Transverse colon (tissue), 4 donors: ENCODE results near the gene ZMIZ2. TPM values are rescaled to one million over a fixed set of nuclear protein-coding genes. Genes with fewer than 3 reads are reported as not detected.

Source experiments
- DNase-seq: peaks from one replicate; pipeline ENCODE4 v3.0.0-alpha.2; 2019
- H3K27ac ChIP-seq, 4 donors: fragments of 200-600 bp; sonication (generic); 2 replicates each; pipeline ENCODE4 v1.5.1; 2016 to 2018; ENCODE audit warnings: inconsistent platforms in 4 of 4
- H3K27me3 ChIP-seq: fragments of 200-600 bp; sonication (generic); 2 replicates; pipeline ENCODE4 v1.5.1; 2017; ENCODE audit warnings: inconsistent platforms
- H3K36me3 ChIP-seq, 4 donors: fragments of 200-600 bp; sonication (generic); 2 replicates each; pipeline ENCODE4 v1.5.1; 2017 to 2019; ENCODE audit warnings: inconsistent platforms in 4 of 4
- H3K4me1 ChIP-seq, 4 donors: fragments of 200-600 bp; sonication (generic); 2 replicates each; pipeline ENCODE4 v1.5.1; 2017 to 2020; ENCODE audit warnings: inconsistent platforms in 4 of 4
- H3K4me3 ChIP-seq, 4 donors: fragments of 200-600 bp; sonication (generic); 1 replicate in 1 of 4; 2 replicates in 3 of 4; pipeline versions ENCODE4 v1.5.1 to v1.6.1; 2017 to 2019; ENCODE audit warnings: inconsistent platforms in 4 of 4
- H3K9me3 ChIP-seq, 2 donors: fragments of 200-600 bp; sonication (generic); 2 replicates each; pipeline ENCODE4 v1.5.1; 2017 to 2019; ENCODE audit warnings: inconsistent platforms in 2 of 2
- EP300 ChIP-seq: sonication (generic); formaldehyde crosslinking; IDR thresholded peaks from one replicate; pipeline ENCODE4 v1.6.1; 2017; ENCODE audit warnings: antibody characterized with exemption, low read depth
- POLR2A ChIP-seq: fragments of 450-650 bp; IDR thresholded peaks from one replicate; pipeline ENCODE4 v1.6.1; 2016; ENCODE audit warnings: antibody characterized with exemption, mild to moderate bottlenecking, moderate library complexity
- POLR2AphosphoS5 ChIP-seq, 3 donors: sonication (generic); formaldehyde crosslinking; IDR thresholded peaks; one replicate each; pipeline ENCODE4 v1.6.1; 2016; ENCODE audit warnings: antibody characterized with exemption in 3 of 3
- WGBS, 2 donors: methylation state at CpG; one replicate each; pipeline ENCODE4 v1.1.5; 2018; ENCODE audit warnings: low coverage in 1 of 2; 5-methylcytosine and 5-hydroxymethylcytosine counted together
- in situ Hi-C, 4 donors: fragments of 200-750 bp; cut with MboI; loops; one replicate each; pipeline versions ENCODE4 v1.15.0 to v1.15.1; 2017; ENCODE audit warnings: low sequenced_read_pairs in 3 of 4, low pct_ligation_motif_present in 1 of 4, low pct_unique_long_range_greater_than_20kb in 1 of 4
- intact Hi-C: fragments of 100-400 bp; cut with DNase I; formaldehyde crosslinking; loops from one replicate; pipeline ENCODE4 v1.15.1; 2023; ENCODE audit warnings: low total_unique reads
- total RNA-seq, 4 donors: library from RNA; depleted of rRNA; stranded (reverse); fragments of >200 nt; gene quantifications; one replicate each; pipeline ENCODE4 v1.1.0, GENCODE V29; 2016
- TF ChIP-seq, protein P1 (sequence below), 5 experiments: fragments of 200-600 bp in 3 of 5; fragments of 450-650 bp in 2 of 5; sonication (generic) in 3 of 5; IDR thresholded peaks; 1 replicate in 2 of 5; 2 replicates in 3 of 5; pipeline ENCODE4 v1.5.1; 2016 to 2017; ENCODE audit warnings: antibody characterized with exemption in 5 of 5, inconsistent platforms in 3 of 5, mild to moderate bottlenecking in 2 of 5, moderate library complexity in 1 of 5

ZMIZ2 gene
- total RNA-seq, 4 donors from 2014 or later, result 40.6 to 92.7 (median 69.3) TPM

DNA sequence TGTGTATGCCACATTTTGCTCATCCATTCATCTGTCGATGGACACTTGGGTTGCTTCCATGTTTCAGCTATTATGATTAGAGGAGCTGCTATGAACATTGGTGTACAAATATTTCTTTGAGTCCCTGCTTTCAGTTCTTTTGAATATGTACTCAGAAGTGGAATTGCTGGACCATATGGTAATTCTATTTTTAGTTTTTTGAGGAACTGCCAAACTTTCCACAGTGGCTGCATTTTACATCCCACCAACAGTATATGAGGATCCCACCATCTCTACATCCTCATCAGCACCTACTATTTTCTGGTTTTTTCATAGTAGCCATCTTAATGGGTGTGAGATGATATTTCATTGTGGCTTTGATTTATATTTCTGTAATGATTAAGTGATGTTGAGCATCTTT, 44.7 kb upstream of the ZMIZ2 start:
- H3K9me3 ChIP-seq, result no peaks in the 10 kb centered on the region
- 87 to 92% methylated on average over 1 of the region's 1 CpG for WGBS, 2 donors
- H3K27ac ChIP-seq, result no peak overlapping the region
- peaks cover 0 to 57% (median 27%) of the 10 kb centered on the region in 4 donors for H3K36me3 ChIP-seq
- in situ Hi-C loops (no loop called here), intact Hi-C loops (no loop called here)
- no peaks in the 10 kb centered on the region for H3K27me3 ChIP-seq
- no peaks in the 10 kb centered on the region for H3K4me1 ChIP-seq
- DNase-seq, result no peak
- H3K4me3 ChIP-seq, result no peak overlapping the region
- TF ChIP-seq POLR2A, result no peak
- no peak for TF ChIP-seq POLR2AphosphoS5 (IDR thresholded peaks at IDR 0.05)
- TF ChIP-seq, protein P1, sequence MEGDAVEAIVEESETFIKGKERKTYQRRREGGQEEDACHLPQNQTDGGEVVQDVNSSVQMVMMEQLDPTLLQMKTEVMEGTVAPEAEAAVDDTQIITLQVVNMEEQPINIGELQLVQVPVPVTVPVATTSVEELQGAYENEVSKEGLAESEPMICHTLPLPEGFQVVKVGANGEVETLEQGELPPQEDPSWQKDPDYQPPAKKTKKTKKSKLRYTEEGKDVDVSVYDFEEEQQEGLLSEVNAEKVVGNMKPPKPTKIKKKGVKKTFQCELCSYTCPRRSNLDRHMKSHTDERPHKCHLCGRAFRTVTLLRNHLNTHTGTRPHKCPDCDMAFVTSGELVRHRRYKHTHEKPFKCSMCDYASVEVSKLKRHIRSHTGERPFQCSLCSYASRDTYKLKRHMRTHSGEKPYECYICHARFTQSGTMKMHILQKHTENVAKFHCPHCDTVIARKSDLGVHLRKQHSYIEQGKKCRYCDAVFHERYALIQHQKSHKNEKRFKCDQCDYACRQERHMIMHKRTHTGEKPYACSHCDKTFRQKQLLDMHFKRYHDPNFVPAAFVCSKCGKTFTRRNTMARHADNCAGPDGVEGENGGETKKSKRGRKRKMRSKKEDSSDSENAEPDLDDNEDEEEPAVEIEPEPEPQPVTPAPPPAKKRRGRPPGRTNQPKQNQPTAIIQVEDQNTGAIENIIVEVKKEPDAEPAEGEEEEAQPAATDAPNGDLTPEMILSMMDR (IDR thresholded peaks at IDR 0.05), result no peak
- no peak for TF ChIP-seq EP300

DNA sequence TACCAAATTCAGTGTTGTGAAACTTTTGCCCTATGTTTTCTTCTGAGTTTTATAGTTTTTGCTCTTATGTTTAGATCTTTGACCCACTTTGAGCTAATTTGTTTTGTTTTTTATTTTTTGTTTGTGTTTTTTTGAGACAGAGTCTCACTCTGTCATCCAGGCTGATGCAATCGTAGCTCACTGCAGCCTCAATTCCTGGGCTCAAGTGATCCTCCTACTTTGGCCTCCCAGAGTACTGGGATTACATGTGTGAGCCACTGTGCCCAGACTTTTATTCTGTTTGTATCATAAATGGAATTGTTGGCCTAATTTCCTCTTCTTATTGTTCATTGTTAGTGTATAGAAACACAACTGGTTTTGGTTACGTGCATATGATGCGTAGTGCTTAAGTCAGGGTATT, 43.2 kb upstream of the ZMIZ2 start:
- H3K36me3 ChIP-seq, result peaks cover 0 to 53% (median 22%) of the 10 kb centered on the region in 4 donors

DNA sequence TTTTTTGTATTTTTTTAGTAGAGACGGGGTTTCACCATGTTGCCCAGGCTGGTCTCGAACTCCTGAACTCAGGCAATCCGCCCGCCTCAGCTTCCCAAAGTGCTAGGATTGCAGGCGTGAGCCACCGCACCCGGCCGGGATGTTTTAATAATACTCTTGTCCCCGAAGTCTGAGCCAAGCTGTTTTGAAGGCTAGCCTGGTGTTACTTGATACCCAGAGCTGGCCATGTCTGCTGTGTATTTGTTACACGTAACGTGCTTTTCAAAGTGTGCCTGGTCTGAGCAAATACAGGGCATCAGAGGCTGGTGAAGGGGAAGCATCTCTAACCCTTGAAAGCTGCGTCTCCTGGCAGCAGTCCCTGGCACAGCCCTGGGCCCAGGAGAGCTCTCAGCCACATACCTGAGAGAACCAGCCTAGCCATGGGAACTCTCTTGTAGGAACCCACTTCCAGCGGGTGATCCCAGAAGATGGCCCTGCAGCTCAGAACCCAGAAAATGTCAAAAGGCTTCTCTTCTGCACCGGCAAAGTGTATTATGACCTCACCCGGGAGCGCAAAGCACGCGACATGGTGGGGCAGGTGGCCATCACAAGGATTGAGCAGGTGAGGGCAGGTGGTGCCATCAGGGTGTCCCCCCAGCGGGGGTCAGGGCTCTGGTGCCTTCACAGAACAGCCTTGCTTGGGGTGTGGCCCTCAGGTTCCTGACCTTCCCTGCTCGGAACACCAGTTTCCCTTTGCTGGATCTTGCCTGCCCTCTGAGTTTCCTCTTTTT, 41.7 kb upstream of the ZMIZ2 start:
- Histone ChIP-seq H3K27ac (no peak overlapping the region), H3K36me3 (peaks cover 0 to 40% (median 17%) of the 10 kb centered on the region in 4 donors), H3K27me3 (no peaks in the 10 kb centered on the region), H3K4me3 (no peak overlapping the region), H3K4me1 (no peaks in the 10 kb centered on the region), H3K9me3 (no peaks in the 10 kb centered on the region)
- 98 to 100% methylated on average over 3 to 20 of the region's 20 CpGs for WGBS, 2 donors
- intact Hi-C loops, result no loop called here
- in situ Hi-C loops, result no loop called here
- DNase-seq, result no peak
- TF ChIP-seq EP300 (no peak), POLR2A (no peak), POLR2AphosphoS5 (IDR thresholded peaks at IDR 0.05) (no peak)
- TF ChIP-seq, protein P1 (IDR thresholded peaks at IDR 0.05), result no peak

More for the DNA sequence above, 43.2 kb upstream of the ZMIZ2 start:
- TF ChIP-seq EP300 (no peak), POLR2AphosphoS5 (IDR thresholded peaks at IDR 0.05) (no peak), POLR2A (no peak)
- TF ChIP-seq, protein P1 (IDR thresholded peaks at IDR 0.05), result no peak
- 99 to 100% methylated on average over 2 to 3 of the region's 3 CpGs for WGBS, 2 donors
- intact Hi-C loops (no loop called here), in situ Hi-C loops (no loop called here)
- DNase-seq, result no peak
- H3K27me3 ChIP-seq, result no peaks in the 10 kb centered on the region
- H3K27ac ChIP-seq, result no peak overlapping the region
- no peaks in the 10 kb centered on the region for H3K4me1 ChIP-seq
- no peak overlapping the region for H3K4me3 ChIP-seq
- H3K9me3 ChIP-seq, result no peaks in the 10 kb centered on the region

DNA sequence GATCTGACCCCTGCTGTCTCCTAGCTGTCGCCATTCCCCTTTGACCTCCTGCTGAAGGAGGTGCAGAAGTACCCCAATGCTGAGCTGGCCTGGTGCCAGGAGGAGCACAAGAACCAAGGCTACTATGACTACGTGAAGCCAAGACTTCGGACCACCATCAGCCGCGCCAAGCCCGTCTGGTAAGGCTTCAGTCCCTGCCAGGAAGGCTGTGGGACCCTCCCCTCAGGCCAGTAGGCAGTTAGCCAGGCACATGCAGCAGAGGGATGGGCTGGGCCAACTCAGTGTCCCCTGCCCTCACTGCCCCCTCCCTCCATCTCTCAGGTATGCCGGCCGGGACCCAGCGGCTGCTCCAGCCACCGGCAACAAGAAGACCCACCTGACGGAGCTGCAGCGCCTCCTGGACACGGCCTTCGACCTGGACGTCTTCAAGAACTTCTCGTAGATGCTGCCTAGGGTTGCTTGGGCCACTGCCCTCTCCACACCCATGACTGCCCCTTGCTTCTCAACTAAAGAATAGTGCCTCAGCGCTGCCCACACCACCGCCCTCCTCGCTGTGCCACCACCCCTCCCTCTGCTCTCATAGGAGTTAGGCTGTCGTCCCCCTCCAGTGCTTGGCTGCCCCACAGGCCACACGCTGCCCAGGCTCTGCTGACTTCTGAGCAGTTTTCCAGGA, 41.0 kb upstream of the ZMIZ2 start:
- Histone ChIP-seq H3K36me3 (peaks cover 0 to 34% (median 17%) of the 10 kb centered on the region in 4 donors), H3K27ac (no peak overlapping the region), H3K4me3 (no peak overlapping the region), H3K4me1 (no peaks in the 10 kb centered on the region), H3K27me3 (no peaks in the 10 kb centered on the region), H3K9me3 (no peaks in the 10 kb centered on the region)
- DNase-seq, result no peak
- intact Hi-C loops, result no loop called here
- WGBS, 2 donors, result 92 to 100% methylated on average over 3 to 15 of the region's 21 CpGs
- TF ChIP-seq, protein P1 (IDR thresholded peaks at IDR 0.05), result no peak
- no peak for TF ChIP-seq POLR2AphosphoS5 (IDR thresholded peaks at IDR 0.05)
- TF ChIP-seq EP300, result no peak
- no peak for TF ChIP-seq POLR2A
- in situ Hi-C loops, result no loop called here
